ENCODE measurements around the gene BTG2. TPM values are rescaled to one million over a fixed set of nuclear protein-coding genes. Genes with fewer than 3 reads are reported as not detected.

Gene BTG2
- total RNA-seq, 4 donors from 2014 or later: 48.0 to 286 (median 74.9) TPM

GRCh38 chr1:203346769-203347102 lies 41.4 kb downstream of the BTG2 start:
- in situ Hi-C loops (cut with MboI; ENCODE audit: low sequenced_read_pairs in 4 of 4) (loop anchor here in 2 of 4 donors (10.0 kb wide), 2 partner anchors 138 to 358 kb away; no protein-coding TSS in a partner anchor), intact Hi-C loops (cut with DNase I; ENCODE audit: low total_unique reads) (no loop called here)
- no peaks in the 10 kb centered on the region for H3K36me3 ChIP-seq
- H3K4me1 ChIP-seq: peaks cover 0 to 4% of the 10 kb centered on the region in 2 donors
- DNase-seq: no peak
- H3K4me3 ChIP-seq: no peak overlapping the region
- peak overlapping the region in 1 of 4 donors; percentile 69 for H3K27ac ChIP-seq
- TF ChIP-seq POLR2A (IDR thresholded peaks at IDR 0.05): no peak
- no peak for TF ChIP-seq CTCF (IDR thresholded peaks at IDR 0.05 in 4 of 5, conservative IDR thresholded peaks at IDR 0.05 in 1 of 5)
- no peak for ATAC-seq
- H3K9me3 ChIP-seq: no peaks in the 10 kb centered on the region
- no peaks in the 10 kb centered on the region for H3K27me3 ChIP-seq

GRCh38 chr1:203349166-203349565 lies 43.8 kb downstream of the BTG2 start:
- no peak overlapping the region for H3K27ac ChIP-seq
- TF ChIP-seq POLR2A (IDR thresholded peaks at IDR 0.05) (no peak), CTCF (IDR thresholded peaks at IDR 0.05 in 4 of 5, conservative IDR thresholded peaks at IDR 0.05 in 1 of 5) (no peak)
- intact Hi-C loops (cut with DNase I; ENCODE audit: low total_unique reads) (no loop called here), in situ Hi-C loops (cut with MboI; ENCODE audit: low sequenced_read_pairs in 4 of 4) (loop anchor here in 2 of 4 donors (10.0 kb wide), 2 partner anchors 136 to 356 kb away; no protein-coding TSS in a partner anchor)
- H3K36me3 ChIP-seq: no peaks in the 10 kb centered on the region
- ATAC-seq: no peak
- H3K4me3 ChIP-seq: no peak overlapping the region
- DNase-seq: no peak
- no peaks in the 10 kb centered on the region for H3K27me3 ChIP-seq
- no peaks in the 10 kb centered on the region for H3K9me3 ChIP-seq
- H3K4me1 ChIP-seq: peaks cover 0 to 5% of the 10 kb centered on the region in 2 donors

- intact Hi-C loops (cut with DNase I; ENCODE audit: low total_unique reads) (no loop called here), in situ Hi-C loops (cut with MboI; ENCODE audit: low sequenced_read_pairs in 4 of 4) (loop anchor here (10.0 to 25.0 kb wide), 3 partner anchors 135 to 362 kb away; no protein-coding TSS in a partner anchor)
- DNase-seq: no peak
- H3K27ac ChIP-seq: peak overlapping the region in 1 of 4 donors; percentile 63
- TF ChIP-seq POLR2A (IDR thresholded peaks at IDR 0.05) (no peak), CTCF (IDR thresholded peaks at IDR 0.05 in 4 of 5, conservative IDR thresholded peaks at IDR 0.05 in 1 of 5) (no peak)
- no peaks in the 10 kb centered on the region for H3K36me3 ChIP-seq
- H3K4me3 ChIP-seq: peak overlapping the region in 1 of 4 donors; percentile 29
- ATAC-seq: no peak
- H3K9me3 ChIP-seq: no peaks in the 10 kb centered on the region
- H3K27me3 ChIP-seq: no peaks in the 10 kb centered on the region
- peaks cover 0 to 5% of the 10 kb centered on the region in 2 donors for H3K4me1 ChIP-seq
Observed at GRCh38 chr1:203349773-203350524, 44.6 kb downstream of the BTG2 start.

- intact Hi-C loops (cut with DNase I; ENCODE audit: low total_unique reads): no loop called here
- Histone ChIP-seq H3K36me3 (no peaks in the 10 kb centered on the region), H3K9me3 (no peaks in the 10 kb centered on the region), H3K4me1 (peaks cover 0 to 5% of the 10 kb centered on the region in 2 donors), H3K4me3 (peak within 1 kb of the TSS in 3 of 4 donors; percentile 6 to 29 (median 17)), H3K27me3 (no peaks in the 10 kb centered on the region), H3K27ac (peak within 1 kb of the TSS in 3 of 4 donors; percentile 29 to 66 (median 63))
- no peak for TF ChIP-seq CTCF (IDR thresholded peaks at IDR 0.05 in 4 of 5, conservative IDR thresholded peaks at IDR 0.05 in 1 of 5)
- TF ChIP-seq POLR2A (IDR thresholded peaks at IDR 0.05): peak in 1 of 2 donors; percentile 13
- DNase-seq (peak in 1 of 2 donors; percentile 60), ATAC-seq (peak; percentile 40 to 49)
- in situ Hi-C loops (cut with MboI; ENCODE audit: low sequenced_read_pairs in 4 of 4): loop anchor here in 2 of 4 donors (25.0 kb wide), 1 partner anchor 361 kb away; no protein-coding TSS in a partner anchor
Observed at GRCh38 chr1:203351037-203351625, 45.8 kb downstream of the BTG2 start, which contains the start of gene FMOD. TSS of gene FMOD (minus strand) at chr1:203351122. CDS start at chr1:203348270, 2,852 bp downstream.

Data from gastrocnemius medialis (tissue), 4 donors.